HG02678 (cell line): ENCODE results near the gene TAB2.
"Not testable (repeated sequence)": the region's sequence is repeated elsewhere in the genome, so short reads cannot be mapped to it uniquely, and the experiment has no call there.

Experiments
- ATAC-seq: cut with Tn5 transposase; IDR thresholded peaks from one replicate; pipeline ENCODE4 v1.9.1; 2021; ENCODE audit warnings: mild to moderate bottlenecking, moderate library complexity; ENCODE audit not compliant: unreplicated experiment

Gene TAB2

DNA sequence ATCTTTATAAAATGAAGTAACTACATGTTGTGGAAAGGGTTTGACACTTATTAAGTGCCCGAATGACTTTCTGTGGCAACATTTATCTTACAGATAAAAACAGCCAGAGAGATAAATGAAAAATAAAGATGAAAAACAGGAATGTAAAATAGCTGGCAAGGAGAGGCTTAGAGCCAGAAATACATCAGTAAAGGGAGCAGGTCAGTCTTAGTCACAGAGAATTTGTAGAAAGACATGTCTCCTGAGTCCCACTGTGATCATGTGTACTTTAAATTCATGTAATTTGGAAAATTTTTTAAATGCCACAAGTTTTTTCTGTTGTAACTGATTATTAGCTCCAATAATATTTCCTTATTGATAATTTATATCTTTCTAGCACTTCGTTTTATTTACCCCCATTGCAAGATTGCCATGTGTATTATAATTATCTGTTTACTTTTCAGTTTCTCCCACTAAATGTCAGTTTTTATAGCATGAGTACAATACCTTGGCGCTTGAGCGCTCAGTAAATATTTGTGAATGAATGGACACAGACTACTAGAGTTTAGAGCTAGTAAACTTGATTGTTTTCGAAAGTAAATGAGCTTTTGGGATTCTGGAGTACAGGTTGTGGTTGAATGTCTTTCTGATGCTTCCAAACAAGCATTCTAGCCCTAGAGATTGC is 15.2 kb downstream of the TAB2 start:
- ATAC-seq, result no peak

DNA sequence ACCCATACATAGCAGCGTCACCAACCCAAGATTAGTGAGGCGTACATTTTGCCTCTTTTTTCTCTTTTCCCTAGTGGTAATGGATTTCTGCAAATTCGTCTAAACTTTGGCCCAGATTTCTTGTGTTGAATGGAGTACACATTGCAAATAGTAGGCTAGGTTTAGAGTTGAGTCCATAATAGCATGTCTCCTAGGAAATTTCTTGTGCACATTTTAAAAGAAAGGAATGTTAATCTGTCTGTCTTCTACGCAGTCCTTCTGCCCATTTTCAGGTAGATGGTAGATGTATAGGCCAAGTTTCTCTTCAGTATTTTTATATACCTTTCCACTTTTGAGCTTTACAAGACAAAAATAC is 15.7 kb downstream of the TAB2 start:
- ATAC-seq, result no peak

DNA sequence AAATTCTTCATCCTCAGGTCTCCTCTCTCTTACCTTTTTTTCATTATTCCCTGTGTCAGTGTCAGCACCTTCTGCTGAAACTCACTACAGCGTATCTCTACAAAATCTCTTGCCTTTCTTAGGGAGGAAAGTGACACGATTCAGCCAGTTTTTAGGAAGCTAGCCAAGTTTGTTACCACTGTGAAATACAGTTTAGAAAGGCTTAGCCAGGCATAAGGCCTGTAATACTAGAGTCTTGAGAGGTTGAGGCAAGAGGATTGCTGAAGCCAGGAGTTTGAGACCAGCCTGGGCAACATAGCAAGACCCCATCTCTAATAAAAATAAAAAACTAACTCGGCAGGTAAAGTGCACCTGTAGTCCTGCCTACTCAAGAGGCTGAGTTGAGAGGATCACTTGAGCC is 16.7 kb downstream of the TAB2 start:
- no peak for ATAC-seq

DNA sequence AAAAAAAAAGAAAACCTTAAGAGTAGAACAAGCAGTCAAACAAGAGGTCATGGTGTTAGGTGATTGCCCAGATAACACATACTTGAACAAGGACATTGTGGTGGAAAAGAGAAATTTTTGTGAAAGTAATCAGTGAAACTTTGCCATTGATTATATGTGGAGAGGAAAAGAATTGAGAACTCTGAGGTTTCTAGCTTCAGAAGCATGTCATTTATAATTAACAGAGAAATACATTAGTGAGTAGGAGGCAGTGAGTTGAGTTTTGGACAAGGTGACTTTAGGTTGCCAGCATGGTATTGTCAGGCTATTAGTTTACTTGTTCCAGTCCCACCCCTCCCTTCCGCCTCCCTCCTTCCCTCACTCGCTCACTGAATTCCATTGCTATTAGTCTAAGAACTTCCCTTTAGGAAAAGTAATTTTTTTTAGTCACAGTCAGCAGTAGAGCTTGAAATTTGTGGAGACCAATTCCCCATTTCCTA is 17.2 kb downstream of the TAB2 start:
- no peak for ATAC-seq

DNA sequence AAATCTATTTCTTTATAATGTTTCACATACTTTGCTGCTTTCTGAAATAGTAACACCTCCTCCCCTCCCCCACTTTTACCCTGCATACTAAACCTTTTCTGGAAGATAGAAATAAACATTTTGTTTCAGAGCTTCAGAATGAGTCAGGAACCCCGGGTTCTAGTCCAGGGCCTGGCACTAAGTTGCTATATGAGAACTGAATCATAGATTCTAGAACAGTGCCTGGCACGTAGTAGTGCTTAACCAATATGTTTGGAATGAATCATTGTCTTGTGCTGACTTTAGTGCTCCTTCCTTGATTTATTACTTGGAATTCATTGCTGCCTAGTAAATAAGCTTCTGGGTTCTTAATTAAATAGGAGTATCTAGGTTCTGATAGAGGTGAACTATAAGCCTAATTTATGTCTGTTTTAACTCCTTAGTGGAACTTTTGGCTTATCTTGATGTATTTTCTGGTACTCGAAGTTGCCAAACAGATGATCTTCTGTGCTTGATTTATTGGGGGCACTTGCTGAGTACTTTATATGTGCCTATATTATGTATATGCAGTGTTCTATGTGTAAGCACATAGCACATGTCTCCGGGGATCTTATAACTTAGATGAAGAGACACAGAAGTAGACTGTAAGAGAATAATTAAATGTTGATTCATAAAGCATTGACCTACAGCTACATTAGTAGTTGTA is 18.6 kb downstream of the TAB2 start:
- ATAC-seq, result no peak

DNA sequence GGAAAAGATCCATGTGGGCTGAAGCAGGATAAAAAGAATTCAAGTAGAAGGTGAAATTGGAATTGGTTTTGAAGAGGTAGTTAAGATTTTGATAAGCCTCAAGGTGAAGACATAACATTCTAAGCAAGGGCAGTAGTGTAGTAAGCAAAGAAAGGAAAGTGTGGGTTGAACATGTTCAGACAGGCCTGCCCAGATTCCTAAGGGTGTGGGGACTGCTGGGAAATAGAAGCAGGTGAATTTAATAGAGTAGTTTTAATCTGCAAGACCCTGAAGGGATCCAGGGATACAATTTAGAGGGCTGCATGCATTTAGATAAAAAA is 19.1 kb downstream of the TAB2 start:
- ATAC-seq, result no peak

DNA sequence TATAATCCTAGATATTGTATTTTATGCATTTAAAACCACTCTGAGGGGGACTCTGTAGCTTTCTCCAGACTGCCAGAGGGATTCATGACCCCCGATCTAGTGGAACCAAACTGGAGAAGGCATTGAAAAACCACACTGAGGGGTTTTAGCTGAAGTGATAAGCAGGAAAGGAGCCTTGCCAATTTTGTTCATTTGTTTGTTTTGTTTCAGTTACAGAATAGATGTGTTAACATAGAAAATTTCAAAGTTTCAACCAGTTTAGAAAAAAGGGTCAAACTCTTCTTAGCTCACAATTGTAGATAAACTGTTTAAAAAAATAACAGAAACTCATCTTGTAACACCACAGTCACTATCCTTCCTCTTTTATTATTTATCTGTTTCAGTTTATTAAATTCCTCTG is 19.8 kb downstream of the TAB2 start:
- ATAC-seq, result no peak

DNA sequence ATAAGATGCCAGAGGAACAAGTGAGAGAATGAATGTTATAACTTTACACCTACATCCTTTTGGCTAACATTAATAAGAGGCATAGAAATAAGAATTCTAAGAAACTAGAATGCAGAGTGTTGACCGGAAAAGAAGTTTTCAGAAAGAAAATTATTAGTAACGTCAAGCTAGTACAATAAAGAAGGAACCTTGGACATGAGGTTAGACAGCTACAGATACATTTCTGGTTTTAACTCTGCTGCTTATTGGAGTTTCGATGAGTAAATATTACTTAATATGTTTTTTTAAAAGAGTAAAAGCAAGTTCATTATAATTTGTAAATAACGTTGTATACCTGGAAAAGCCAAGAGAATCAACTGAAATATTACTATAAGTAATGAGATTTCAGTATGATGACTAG is 22.7 kb downstream of the TAB2 start:
- ATAC-seq, result no peak

DNA sequence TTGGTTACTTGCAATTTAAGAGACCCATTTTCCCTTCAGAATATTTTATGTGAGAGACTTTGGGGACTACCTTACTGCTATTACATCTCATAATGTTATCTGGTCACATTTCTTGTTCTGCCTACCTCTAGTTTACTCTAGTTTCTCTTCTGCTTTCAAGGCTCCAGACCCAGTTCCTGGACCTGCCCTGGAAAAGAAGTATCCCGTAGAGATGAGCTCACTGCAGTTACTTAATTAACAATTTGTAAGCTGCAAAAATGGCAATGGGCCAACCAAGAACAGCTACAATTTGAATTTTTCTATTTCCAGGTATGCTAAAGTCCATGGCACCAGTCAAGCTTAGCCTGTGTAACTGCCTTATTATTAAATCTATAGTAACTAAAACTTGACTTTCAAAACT is 25.0 kb downstream of the TAB2 start:
- peak; percentile 67 for ATAC-seq

DNA sequence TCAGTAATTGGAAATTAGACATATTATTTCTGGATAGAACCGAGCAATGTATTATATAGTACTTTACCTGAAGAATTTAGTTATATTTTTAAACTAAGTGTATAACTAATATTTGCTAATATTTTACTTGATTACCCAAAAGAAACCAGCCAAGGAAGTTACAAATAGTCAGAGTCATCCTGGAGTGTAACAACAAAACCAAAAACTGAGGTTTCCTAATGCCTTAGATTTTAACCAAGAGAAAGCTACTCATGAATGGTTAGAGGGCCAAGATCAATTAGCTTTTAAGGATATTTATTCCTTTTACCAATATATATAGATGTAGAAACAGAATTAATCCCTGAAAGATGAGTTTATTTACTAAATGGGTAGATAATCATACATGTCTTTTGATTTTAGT is 26.0 kb downstream of the TAB2 start:
- no peak for ATAC-seq

DNA sequence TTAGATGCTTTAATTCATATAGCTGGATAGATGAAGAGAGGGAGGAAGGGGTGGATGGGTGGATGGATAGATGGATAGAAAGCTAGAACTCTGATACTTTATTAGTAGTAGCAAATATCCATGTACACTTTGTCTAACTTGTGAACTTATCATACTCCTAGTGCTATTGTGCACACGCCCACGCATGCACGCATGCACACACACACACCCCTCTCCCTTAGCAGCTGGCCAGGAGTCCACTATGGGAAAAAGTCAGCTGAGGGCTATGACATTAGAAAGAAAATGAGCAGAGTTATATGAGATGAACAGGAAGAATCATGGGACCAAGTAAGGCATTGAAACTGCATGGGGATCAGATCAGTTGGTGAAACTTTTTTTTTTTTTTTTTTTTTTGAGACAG is 28.6 kb downstream of the TAB2 start:
- no peak for ATAC-seq

DNA sequence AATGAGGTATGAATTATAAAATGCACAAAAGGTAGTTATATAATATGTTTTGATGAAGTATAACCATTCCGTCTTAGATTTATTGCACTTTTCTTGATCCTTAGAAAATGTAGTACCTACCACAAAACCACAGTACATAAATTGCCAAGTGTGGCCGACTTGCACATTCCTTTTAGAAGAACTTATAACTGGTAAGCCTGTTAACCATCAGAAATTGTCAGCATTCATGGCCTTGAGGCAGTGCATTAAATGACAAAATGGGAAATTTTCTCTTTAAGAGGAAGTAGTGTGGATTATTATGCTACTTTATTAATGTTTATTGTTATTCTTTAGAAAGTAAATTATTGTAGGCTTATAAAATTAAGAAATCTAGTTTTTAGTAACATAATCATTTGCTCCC is 29.6 kb downstream of the TAB2 start:
- no peak for ATAC-seq

DNA sequence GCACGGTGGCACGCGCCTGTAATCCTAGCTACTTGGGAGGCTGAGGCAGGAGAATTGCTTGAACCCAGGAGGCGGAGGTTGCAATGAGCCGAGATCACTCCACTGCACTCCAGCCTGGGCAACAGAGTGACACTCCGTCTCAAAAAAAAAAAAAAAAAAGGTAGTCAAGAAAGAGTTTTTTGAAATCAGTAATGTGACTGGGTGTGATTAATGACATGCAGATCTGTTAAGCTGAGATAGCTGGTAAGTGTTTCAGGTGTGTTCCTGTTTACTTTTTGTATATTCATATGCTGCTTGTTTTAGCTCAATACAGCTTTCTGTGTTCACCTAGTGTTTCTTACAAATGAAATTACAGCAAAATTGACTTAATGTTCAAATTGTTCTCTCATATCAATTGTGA is 31.8 kb downstream of the TAB2 start:
- not testable (repeated sequence) for ATAC-seq

DNA sequence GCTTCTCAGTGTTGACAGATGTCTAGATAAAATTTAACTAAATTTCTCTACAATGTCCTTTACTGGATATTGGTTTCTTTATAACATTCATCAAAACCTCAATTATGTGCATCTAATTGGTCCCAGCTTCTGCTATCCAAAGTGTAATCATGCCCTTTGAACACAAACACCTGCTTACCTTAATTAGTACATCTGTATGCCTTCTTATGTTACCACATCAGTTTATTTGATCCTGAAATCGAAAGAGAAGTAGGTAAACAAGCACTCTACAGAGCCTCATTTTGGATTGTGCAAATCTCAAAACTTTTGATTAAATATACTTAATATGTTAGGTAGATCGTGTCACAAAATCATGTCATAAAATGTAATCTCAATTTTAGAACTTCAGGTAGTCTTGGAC is 36.5 kb downstream of the TAB2 start:
- ATAC-seq, result no peak

DNA sequence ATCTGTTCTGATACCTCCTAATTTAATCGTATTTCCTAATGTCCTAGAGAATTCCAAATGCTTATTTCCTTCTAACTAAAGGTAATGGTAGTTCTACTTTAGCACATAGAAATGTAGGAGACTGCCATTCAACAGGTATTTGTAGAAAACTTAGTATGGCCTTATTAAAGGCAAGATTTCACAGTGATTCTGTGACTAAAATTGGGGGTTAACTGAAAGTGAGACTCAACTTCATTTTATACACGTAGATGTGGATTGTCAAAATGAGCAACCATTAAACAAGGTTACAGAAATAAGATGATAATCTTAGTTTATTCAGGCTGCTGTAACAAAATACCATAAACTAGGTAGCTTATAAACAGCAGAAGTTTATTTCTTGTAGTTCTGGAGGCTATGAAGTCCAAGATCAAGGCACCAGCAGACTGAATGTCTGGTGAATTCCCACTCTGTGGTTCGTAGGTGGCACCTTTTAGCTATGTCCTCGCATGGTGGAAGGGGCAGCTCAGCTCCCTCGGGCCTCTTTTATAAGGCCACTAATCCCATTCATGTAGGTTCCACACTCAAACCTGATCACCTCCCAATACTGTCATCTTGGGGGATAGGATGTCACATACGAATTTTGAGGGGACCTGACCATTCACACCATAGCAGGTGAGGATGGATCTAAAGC is 38.7 kb downstream of the TAB2 start:
- ATAC-seq, result no peak

DNA sequence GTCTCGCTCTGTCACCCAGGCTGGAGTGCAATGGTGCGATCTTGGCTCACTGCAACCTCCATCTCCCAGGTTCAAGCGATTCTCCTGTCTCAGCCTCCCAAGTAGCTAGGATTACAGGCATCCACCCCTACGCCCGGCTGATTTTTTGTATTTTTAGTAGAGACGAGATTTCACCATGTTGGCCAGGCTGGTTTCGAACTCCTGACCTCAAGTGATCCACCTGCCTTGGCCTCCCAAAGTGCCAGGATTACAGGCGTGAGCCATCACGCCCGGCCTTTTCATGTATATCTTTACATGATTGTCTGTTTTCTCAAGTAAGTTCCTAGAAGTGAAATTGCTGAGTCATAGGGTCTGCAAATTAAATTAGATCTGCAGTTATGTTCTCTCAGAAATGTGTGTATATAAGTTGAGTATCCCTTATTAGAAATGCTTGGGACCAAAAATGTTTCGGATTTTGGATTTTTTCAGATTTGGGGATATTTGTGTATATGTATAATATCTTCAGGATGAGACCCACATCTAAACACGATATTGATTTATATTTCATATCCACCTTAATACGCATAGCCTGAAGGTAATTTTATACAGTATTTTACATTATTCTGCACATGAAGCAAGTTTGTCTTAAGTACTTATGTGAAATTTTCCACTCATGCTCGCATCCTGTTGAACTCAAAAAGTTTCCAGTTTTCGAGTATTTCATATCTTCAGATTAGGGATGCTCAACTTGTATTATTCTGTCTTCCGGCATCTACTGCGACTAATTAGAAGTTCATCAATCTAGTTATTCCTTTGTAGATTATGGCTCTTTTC is 40.4 kb downstream of the TAB2 start:
- no peak for ATAC-seq

DNA sequence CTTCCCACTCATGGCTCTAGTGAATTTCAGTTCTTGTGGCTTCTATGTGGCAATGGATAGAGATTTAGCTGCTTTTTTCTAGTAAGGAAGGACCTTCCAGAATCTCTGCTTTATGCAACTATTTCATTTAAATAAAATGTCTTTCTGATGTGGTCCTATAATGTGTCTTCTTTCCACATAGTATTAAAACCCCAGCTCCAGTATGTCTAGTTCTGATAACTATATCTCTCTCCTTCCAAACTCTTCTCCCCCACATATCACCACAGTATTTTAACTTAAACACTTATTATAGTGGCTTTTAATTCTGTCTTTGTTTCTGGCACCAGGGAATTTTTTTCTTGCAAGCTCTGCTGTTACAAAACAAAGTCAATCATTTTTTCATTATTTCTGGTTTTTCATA is 41.9 kb downstream of the TAB2 start:
- ATAC-seq, result no peak

DNA sequence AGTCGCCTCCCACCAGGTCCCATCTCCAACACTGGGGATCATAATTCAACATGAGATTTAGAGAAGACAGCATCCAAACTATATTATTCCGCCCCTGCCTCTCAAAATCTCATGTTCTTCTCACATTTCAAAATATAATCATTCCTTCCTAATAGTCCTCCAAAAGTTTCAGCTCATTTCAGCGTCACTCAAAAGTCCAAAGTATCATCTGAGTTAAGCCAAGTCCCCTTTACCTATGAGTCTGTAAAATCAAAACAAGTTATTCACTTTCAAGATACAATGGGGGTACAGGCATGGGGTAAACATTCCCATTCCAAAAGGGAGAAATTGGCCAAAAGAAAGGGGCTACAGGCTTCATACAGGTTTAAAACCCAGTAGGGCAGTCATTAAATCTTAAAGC is 43.0 kb downstream of the TAB2 start:
- no peak for ATAC-seq

DNA sequence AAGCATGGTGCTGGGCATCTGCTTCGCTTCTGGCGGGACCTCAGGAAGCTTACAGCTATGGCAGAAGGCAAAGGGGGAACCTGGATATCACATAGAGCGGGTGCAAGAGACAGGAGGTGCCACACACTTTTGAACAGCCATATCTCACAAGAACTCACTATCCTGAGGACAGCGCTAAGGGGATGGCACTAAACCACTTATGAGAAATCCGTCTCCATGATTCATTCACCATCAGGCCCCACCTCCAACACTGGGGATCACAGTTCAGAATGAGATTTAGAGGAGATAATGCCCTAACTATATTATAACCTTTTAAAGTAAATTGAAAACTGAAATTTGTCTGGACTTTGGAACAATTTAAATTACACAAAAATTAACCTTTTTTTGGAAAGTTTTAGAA is 44.8 kb downstream of the TAB2 start:
- ATAC-seq, result no peak

DNA sequence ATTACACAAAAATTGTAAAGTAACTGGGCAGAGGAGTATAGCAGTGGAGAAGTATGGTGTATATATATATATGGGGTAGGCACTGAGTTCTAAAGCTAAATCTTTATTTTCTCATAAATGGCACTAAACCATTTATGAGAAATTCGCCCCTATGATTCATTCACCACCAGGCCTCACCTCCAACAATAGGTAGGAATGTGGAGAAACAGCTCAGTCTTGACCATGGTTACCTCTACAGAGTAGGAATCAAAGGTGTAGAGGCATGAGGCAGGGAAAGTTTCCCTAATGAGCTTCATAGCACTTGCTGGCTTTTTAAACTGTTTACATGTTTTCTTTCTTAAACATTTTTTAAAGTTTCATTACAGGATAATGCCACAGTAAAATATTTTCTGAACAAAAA is 45.6 kb downstream of the TAB2 start:
- no peak for ATAC-seq

DNA sequence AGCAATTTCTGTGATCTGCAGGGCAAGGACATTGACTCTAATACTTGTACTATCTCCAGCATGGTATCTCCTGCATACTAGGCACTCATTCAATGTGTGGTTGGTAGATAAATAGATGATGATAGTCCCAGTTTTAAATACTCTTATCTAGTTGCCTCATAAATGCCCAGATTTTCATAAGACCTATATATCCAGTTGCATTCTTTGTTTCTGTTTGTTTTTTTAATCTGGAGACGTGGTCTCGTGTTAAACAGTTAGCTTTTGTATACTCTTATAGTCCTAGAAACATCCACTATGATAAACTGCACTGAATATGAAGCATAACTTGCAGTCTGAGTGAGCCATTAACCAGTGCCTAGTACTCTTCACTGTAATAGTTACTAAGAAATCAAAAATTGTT is 47.0 kb downstream of the TAB2 start:
- ATAC-seq, result no peak

DNA sequence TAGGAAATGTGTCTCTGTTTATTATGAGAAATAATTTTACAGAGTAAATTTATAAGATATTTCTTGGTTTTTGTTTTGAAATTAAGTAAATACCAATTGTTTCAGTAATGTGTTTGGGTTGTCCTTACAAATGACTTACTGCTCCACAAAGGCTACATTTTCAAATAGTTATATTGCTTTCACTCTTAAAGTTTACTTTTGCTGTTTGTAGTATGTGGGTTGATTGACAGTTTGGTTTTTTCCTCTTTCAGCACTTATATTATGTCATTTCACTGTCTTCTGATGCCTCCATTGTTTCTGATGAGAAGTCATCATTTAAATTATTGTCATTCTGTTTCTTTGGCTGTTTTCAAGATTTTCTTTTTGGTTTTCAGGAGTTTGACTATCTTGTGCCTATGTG is 47.7 kb downstream of the TAB2 start:
- ATAC-seq, result no peak
